ENCODE results near the gene RAD52.

The RAD52 gene

DNA sequence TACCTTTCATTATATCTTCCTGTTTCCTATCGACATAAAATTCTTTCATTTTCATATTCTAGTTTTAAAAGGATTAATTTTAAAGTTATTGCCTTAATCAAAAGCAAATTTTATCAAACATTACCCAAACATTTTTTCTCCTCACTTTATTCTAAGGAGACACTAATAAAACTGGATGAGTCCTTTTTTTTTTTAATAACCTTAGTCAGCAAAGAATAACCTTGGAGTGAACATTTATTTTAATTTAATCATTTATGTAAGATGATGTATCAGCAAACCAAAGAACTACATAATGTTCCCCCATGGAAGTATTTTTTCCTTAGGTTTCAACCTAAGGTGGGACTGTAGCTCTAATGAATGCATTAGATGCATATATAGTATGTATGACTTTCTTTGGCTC, 83.9 kb downstream of the RAD52 start:
- Histone ChIP-seq H3K9me3 (ENCODE audit: control insufficient read depth, low read length) (no peaks in the 10 kb centered on the region), H3K9ac (ENCODE audit: low read length) (no peak overlapping the region), H3K4me3 (ENCODE audit: low read length) (no peak overlapping the region), H3K36me3 (ENCODE audit: control insufficient read depth, insufficient read depth, low read length, severe bottlenecking) (peaks cover 75% of the 10 kb centered on the region), H3K4me1 (ENCODE audit: control insufficient read depth, insufficient read depth, low read length) (no peaks in the 10 kb centered on the region), H3K27me3 (replicated peaks; ENCODE audit: control insufficient read depth, insufficient read depth, low read length) (no peaks in the 10 kb centered on the region)
- no peak for DNase-seq (ENCODE audit: low read depth)

DNA sequence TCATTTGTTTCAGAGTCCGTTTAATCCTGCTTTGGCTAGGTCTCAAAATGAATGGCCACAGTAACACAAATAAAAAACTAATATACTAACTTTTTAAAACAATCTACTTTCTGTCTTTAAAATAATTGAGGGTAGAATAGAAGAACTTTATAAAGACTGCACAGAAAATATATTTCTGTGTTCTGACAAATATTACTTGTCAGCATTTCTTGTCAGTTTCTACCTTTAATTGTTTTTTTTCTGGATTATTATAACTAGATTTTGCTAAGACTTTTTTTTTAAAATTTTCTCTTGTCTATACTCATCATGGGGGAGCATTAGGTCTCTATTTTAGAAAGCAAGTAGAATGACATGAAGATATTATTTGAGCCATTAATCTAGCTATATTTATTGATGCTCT, 86.2 kb downstream of the RAD52 start:
- no peak for DNase-seq (ENCODE audit: low read depth)
- H3K9me3 ChIP-seq (ENCODE audit: control insufficient read depth, low read length): no peaks in the 10 kb centered on the region
- H3K4me3 ChIP-seq (ENCODE audit: low read length): no peak overlapping the region
- H3K36me3 ChIP-seq (ENCODE audit: control insufficient read depth, insufficient read depth, low read length, severe bottlenecking): peaks cover 75% of the 10 kb centered on the region
- no peak overlapping the region for H3K9ac ChIP-seq (ENCODE audit: low read length)
- H3K4me1 ChIP-seq (ENCODE audit: control insufficient read depth, insufficient read depth, low read length): peaks cover 8% of the 10 kb centered on the region
- H3K27me3 ChIP-seq (replicated peaks; ENCODE audit: control insufficient read depth, insufficient read depth, low read length): no peaks in the 10 kb centered on the region

DNA sequence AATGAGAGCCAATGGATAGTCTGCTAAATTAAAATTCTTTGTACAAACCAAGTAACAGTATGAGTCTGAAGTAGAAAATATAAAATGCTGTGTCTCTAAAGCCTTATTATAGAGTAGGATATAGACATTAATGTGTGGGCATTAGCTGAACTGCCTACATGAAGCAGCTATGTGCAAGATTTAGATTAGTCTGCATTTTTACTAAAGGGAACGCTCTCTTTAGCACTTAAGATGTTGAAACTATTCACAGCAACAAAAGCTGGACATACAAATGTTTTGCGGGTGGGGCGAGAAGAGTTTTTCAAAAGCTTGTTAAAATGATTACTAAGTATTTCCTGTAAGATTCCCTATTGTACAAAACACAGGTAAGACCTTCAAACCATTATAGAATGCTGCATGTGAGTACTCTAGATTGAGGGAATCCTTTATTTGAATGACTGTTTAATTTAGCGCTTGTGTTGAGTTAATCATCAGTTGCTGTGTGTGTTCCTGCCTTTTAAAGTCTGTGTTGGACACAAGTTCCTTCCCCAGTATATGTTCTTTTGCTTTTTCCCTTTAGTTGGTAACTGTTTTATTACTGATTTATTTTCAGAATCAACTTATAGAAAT, 87.1 kb downstream of the RAD52 start:
- peaks cover 17% of the 10 kb centered on the region for H3K4me1 ChIP-seq (ENCODE audit: control insufficient read depth, insufficient read depth, low read length)
- H3K4me3 ChIP-seq (ENCODE audit: low read length): no peak overlapping the region
- no peaks in the 10 kb centered on the region for H3K27me3 ChIP-seq (replicated peaks; ENCODE audit: control insufficient read depth, insufficient read depth, low read length)
- no peak overlapping the region for H3K9ac ChIP-seq (ENCODE audit: low read length)
- no peak for DNase-seq (ENCODE audit: low read depth)
- H3K9me3 ChIP-seq (ENCODE audit: control insufficient read depth, low read length): no peaks in the 10 kb centered on the region
- H3K36me3 ChIP-seq (ENCODE audit: control insufficient read depth, insufficient read depth, low read length, severe bottlenecking): peaks cover 70% of the 10 kb centered on the region

All from adipocyte (in vitro differentiated cells).